Mononuclear cell (primary cell): Measurements from ENCODE around the gene ELFN1. TPM values are rescaled to one million over a fixed set of nuclear protein-coding genes. Genes with fewer than 3 reads are reported as not detected.

ENCODE experiments used
- H3K27me3 ChIP-seq: 2 replicates; pipeline ENCODE4 v1.6.0; 2011; ENCODE audit warnings: low read length, control low read depth; ENCODE audit not compliant: insufficient read depth
- H3K4me1 ChIP-seq: 2 replicates; pipeline ENCODE4 v1.5.1; 2011; ENCODE audit warnings: mild to moderate bottlenecking, low read length, control low read depth; ENCODE audit not compliant: insufficient read depth
- H3K4me3 ChIP-seq: 2 replicates; pipeline ENCODE4 v1.5.1; 2011; ENCODE audit warnings: mild to moderate bottlenecking, low read length, moderate library complexity
- H3K9me3 ChIP-seq: 2 replicates; pipeline ENCODE4 v1.5.1; 2011; ENCODE audit warnings: low read depth, mild to moderate bottlenecking, control low read depth, low read length
- total RNA-seq: library from RNA; depleted of rRNA; stranded (reverse); fragments of >200 nt; gene quantifications from one replicate; pipeline ENCODE4 v1.2.3, GENCODE V29; 2012

The ELFN1 gene
- total RNA-seq, 1 donor, result under 0.01 TPM

- no peaks in the 10 kb centered on the region for H3K4me1 ChIP-seq
- peaks cover 2% of the 10 kb centered on the region for H3K27me3 ChIP-seq
- no peaks in the 10 kb centered on the region for H3K9me3 ChIP-seq
- no peak overlapping the region for H3K4me3 ChIP-seq
Observed at GRCh38 chr7:1691096-1691495, 21.0 kb downstream of the ELFN1 start.

GRCh38 chr7:1691601-1692514 is 21.8 kb downstream of the ELFN1 start:
- peaks cover 2% of the 10 kb centered on the region for H3K27me3 ChIP-seq
- no peak overlapping the region for H3K4me3 ChIP-seq
- H3K4me1 ChIP-seq, result no peaks in the 10 kb centered on the region
- H3K9me3 ChIP-seq, result no peaks in the 10 kb centered on the region

GRCh38 chr7:1692515-1693418 is 22.7 kb downstream of the ELFN1 start:
- Histone ChIP-seq H3K4me1 (no peaks in the 10 kb centered on the region), H3K9me3 (no peaks in the 10 kb centered on the region), H3K27me3 (no peaks in the 10 kb centered on the region)

GRCh38 chr7:1693419-1693990 is 23.4 kb downstream of the ELFN1 start:
- no peaks in the 10 kb centered on the region for H3K9me3 ChIP-seq
- no peaks in the 10 kb centered on the region for H3K4me1 ChIP-seq
- no peaks in the 10 kb centered on the region for H3K27me3 ChIP-seq
- H3K4me3 ChIP-seq, result no peak overlapping the region

More at GRCh38 chr7:1692515-1693418, 22.7 kb downstream of the ELFN1 start:
- no peak overlapping the region for H3K4me3 ChIP-seq

GRCh38 chr7:1693991-1694524 is 24.0 kb downstream of the ELFN1 start:
- no peak overlapping the region for H3K4me3 ChIP-seq
- H3K4me1 ChIP-seq, result no peaks in the 10 kb centered on the region
- H3K27me3 ChIP-seq, result no peaks in the 10 kb centered on the region
- H3K9me3 ChIP-seq, result no peaks in the 10 kb centered on the region

- Histone ChIP-seq H3K4me1 (no peaks in the 10 kb centered on the region), H3K9me3 (no peaks in the 10 kb centered on the region), H3K27me3 (no peaks in the 10 kb centered on the region), H3K4me3 (no peak overlapping the region)
Observed at GRCh38 chr7:1694611-1695511, 24.8 kb downstream of the ELFN1 start.

GRCh38 chr7:1695800-1696454 is 25.9 kb downstream of the ELFN1 start:
- no peaks in the 10 kb centered on the region for H3K9me3 ChIP-seq
- H3K4me3 ChIP-seq, result no peak overlapping the region
- no peaks in the 10 kb centered on the region for H3K4me1 ChIP-seq
- H3K27me3 ChIP-seq, result no peaks in the 10 kb centered on the region

GRCh38 chr7:1696671-1697498 is 26.8 kb downstream of the ELFN1 start:
- H3K4me1 ChIP-seq, result no peaks in the 10 kb centered on the region

GRCh38 chr7:1697499-1698125 is 27.5 kb downstream of the ELFN1 start:
- Histone ChIP-seq H3K9me3 (peaks cover 1% of the 10 kb centered on the region), H3K27me3 (no peaks in the 10 kb centered on the region), H3K4me3 (no peak overlapping the region), H3K4me1 (no peaks in the 10 kb centered on the region)

More at GRCh38 chr7:1696671-1697498, 26.8 kb downstream of the ELFN1 start:
- Histone ChIP-seq H3K27me3 (no peaks in the 10 kb centered on the region), H3K9me3 (no peaks in the 10 kb centered on the region), H3K4me3 (no peak overlapping the region)

- Histone ChIP-seq H3K27me3 (no peaks in the 10 kb centered on the region), H3K4me1 (no peaks in the 10 kb centered on the region), H3K4me3 (no peak overlapping the region), H3K9me3 (peaks cover 6% of the 10 kb centered on the region)
Observed at GRCh38 chr7:1698201-1698600, 28.1 kb downstream of the ELFN1 start.

- Histone ChIP-seq H3K4me3 (no peak overlapping the region), H3K27me3 (no peaks in the 10 kb centered on the region), H3K9me3 (peaks cover 6% of the 10 kb centered on the region), H3K4me1 (no peaks in the 10 kb centered on the region)
Observed at GRCh38 chr7:1698951-1699350, 28.9 kb downstream of the ELFN1 start.

- H3K9me3 ChIP-seq, result peaks cover 6% of the 10 kb centered on the region
- H3K4me3 ChIP-seq, result no peak overlapping the region
- H3K27me3 ChIP-seq, result no peaks in the 10 kb centered on the region
- no peaks in the 10 kb centered on the region for H3K4me1 ChIP-seq
Observed at GRCh38 chr7:1700086-1700485, 30.0 kb downstream of the ELFN1 start.
